ENCODE data around the gene ANKRD23. TPM values are rescaled to one million over a fixed set of nuclear protein-coding genes. Genes with fewer than 3 reads are reported as not detected.

The ANKRD23 gene
- total and polyA plus RNA-seq, 2 of the 8 experiments (the other 6 are each of a cell fraction or from before 2014, with no cell fraction given): 3.4 to 3.5 TPM

DNA sequence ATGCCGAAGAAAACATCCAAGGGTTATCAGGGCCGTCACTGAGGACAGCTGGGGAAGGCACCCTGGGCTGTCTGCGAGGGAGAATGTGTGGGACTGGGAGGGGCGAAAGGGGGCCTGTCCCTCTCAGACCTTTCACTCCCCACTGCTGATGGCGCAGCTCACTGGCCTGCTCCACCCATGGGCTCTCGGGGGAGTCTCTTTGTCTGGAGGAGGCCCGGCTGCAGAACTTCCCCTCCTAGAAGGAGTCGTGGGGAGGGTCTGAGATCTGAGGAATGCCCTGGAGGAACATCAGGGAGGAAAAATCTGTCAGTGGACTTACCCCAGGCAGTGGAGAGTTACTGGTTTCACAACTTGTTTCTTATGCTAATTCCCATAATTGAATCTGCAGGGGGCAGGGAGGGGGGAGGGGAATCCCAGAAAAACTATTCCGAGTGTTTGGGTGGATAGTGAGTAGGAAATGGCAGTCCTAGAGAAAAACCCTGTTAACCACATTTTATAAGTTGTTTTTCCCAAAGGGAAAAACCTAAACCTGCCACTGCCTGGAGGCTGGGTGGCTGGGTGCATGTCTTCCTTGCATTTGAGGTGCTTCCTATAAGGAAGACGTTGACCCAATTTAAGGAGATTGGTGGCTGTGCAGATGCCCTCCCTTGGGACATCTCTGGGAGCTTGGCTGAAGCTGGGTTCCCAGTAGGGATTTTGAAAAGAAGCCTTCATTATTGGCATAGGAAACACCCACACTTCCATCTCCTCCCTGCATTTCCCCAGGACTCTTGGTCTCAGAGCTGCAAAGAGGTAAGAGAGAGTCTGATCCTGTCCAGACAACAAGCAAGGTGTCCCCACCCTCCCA, 37.8 kb upstream of the ANKRD23 start (continued):
- TF ChIP-seq, protein P1, sequence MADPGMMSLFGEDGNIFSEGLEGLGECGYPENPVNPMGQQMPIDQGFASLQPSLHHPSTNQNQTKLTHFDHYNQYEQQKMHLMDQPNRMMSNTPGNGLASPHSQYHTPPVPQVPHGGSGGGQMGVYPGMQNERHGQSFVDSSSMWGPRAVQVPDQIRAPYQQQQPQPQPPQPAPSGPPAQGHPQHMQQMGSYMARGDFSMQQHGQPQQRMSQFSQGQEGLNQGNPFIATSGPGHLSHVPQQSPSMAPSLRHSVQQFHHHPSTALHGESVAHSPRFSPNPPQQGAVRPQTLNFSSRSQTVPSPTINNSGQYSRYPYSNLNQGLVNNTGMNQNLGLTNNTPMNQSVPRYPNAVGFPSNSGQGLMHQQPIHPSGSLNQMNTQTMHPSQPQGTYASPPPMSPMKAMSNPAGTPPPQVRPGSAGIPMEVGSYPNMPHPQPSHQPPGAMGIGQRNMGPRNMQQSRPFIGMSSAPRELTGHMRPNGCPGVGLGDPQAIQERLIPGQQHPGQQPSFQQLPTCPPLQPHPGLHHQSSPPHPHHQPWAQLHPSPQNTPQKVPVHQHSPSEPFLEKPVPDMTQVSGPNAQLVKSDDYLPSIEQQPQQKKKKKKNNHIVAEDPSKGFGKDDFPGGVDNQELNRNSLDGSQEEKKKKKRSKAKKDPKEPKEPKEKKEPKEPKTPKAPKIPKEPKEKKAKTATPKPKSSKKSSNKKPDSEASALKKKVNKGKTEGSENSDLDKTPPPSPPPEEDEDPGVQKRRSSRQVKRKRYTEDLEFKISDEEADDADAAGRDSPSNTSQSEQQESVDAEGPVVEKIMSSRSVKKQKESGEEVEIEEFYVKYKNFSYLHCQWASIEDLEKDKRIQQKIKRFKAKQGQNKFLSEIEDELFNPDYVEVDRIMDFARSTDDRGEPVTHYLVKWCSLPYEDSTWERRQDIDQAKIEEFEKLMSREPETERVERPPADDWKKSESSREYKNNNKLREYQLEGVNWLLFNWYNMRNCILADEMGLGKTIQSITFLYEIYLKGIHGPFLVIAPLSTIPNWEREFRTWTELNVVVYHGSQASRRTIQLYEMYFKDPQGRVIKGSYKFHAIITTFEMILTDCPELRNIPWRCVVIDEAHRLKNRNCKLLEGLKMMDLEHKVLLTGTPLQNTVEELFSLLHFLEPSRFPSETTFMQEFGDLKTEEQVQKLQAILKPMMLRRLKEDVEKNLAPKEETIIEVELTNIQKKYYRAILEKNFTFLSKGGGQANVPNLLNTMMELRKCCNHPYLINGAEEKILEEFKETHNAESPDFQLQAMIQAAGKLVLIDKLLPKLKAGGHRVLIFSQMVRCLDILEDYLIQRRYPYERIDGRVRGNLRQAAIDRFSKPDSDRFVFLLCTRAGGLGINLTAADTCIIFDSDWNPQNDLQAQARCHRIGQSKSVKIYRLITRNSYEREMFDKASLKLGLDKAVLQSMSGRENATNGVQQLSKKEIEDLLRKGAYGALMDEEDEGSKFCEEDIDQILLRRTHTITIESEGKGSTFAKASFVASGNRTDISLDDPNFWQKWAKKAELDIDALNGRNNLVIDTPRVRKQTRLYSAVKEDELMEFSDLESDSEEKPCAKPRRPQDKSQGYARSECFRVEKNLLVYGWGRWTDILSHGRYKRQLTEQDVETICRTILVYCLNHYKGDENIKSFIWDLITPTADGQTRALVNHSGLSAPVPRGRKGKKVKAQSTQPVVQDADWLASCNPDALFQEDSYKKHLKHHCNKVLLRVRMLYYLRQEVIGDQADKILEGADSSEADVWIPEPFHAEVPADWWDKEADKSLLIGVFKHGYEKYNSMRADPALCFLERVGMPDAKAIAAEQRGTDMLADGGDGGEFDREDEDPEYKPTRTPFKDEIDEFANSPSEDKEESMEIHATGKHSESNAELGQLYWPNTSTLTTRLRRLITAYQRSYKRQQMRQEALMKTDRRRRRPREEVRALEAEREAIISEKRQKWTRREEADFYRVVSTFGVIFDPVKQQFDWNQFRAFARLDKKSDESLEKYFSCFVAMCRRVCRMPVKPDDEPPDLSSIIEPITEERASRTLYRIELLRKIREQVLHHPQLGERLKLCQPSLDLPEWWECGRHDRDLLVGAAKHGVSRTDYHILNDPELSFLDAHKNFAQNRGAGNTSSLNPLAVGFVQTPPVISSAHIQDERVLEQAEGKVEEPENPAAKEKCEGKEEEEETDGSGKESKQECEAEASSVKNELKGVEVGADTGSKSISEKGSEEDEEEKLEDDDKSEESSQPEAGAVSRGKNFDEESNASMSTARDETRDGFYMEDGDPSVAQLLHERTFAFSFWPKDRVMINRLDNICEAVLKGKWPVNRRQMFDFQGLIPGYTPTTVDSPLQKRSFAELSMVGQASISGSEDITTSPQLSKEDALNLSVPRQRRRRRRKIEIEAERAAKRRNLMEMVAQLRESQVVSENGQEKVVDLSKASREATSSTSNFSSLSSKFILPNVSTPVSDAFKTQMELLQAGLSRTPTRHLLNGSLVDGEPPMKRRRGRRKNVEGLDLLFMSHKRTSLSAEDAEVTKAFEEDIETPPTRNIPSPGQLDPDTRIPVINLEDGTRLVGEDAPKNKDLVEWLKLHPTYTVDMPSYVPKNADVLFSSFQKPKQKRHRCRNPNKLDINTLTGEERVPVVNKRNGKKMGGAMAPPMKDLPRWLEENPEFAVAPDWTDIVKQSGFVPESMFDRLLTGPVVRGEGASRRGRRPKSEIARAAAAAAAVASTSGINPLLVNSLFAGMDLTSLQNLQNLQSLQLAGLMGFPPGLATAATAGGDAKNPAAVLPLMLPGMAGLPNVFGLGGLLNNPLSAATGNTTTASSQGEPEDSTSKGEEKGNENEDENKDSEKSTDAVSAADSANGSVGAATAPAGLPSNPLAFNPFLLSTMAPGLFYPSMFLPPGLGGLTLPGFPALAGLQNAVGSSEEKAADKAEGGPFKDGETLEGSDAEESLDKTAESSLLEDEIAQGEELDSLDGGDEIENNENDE (IDR thresholded peaks at IDR 0.05; ENCODE audit: insufficient replicate concordance, low read length): no peak
- TF ChIP-seq BRCA1 (IDR thresholded peaks at IDR 0.05; ENCODE audit: low read depth, low read length) (no peak), BCL11A (IDR thresholded peaks at IDR 0.05; ENCODE audit: low read depth in 2 of 2, low read length in 2 of 2) (no peak), TAF1 (IDR thresholded peaks at IDR 0.05; ENCODE audit: low read depth, low read length) (0 out of 2 replicates have a peak, but pooled peaks have one; percentile 12), CEBPB (IDR thresholded peaks at IDR 0.05; ENCODE audit: low read depth, low read length) (peak; percentile 83), NRF1 (IDR thresholded peaks at IDR 0.05; ENCODE audit: low read depth, low read length) (no peak), RBBP5 (IDR thresholded peaks at IDR 0.05; ENCODE audit: borderline replicate concordance, low read depth, low read length) (peak; percentile 39; the same call in 1 of the 2 replicates), HDAC2 (IDR thresholded peaks at IDR 0.05; ENCODE audit: borderline replicate concordance in 1 of 2, low read depth in 2 of 2, low read length in 2 of 2) (peak; percentile 65 to 84; a peak in 2 of 4 replicates), GABPA (IDR thresholded peaks at IDR 0.05; ENCODE audit: borderline replicate concordance, insufficient read depth, low read length) (no peak)

All from H1 (cell line).